GM21576 (cell line): ENCODE data around the gene ZNF771.
A peak's percentile ranks its signal among the peaks of the same experiment; 100 is the strongest.
"Not testable (repeated sequence)": the region's sequence is repeated elsewhere in the genome, so short reads cannot be mapped to it uniquely, and the experiment has no call there.

Experiments used
- ATAC-seq: cut with Tn5 transposase; IDR thresholded peaks from one replicate; pipeline ENCODE4 v1.9.1; 2021; ENCODE audit warnings: mild to moderate bottlenecking, moderate library complexity; ENCODE audit not compliant: unreplicated experiment

The ZNF771 gene

DNA sequence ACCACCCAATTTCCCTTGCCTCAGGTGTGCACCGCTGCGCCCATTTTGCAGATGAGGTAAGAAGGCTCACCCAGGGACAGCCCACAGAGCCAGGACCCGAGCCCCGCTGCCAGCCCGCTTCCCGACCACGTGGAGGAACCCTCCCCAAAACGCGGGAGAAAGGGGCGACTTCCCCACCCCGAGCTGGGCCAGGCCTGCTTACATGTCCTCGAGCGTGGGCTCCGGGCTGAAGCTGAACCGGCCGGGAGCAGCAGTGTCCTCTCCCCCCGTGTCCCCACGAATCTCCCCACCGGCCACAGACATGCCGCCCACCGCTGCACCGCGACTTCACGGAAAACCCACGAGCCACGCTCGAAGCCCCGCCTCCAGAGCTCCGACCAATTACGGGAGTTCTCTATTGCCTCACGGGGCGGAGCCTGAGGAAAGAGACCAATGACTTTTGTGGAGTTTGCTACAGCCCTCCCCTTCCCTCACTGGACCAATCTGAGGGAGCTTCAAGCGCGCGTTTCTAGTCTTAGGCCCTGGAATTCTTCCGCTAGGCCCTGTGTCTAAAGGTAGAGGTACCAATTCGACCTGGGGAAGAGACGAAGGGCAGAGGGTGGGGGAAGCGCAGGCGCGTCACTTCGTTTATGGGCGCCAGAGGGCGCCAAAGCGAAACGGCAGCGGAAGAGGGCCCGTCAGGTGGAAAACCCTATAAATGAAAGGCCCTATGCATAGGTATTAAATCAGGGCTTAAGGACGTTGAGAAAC, 22.4 kb downstream of the ZNF771 start, which contains the start of gene DCTPP1:
DCTPP1 (minus strand) TSS at position 353 of the 750 bp plus-strand sequence; CDS start at position 303, 50 bp downstream.
- ATAC-seq: peak; percentile 91

DNA sequence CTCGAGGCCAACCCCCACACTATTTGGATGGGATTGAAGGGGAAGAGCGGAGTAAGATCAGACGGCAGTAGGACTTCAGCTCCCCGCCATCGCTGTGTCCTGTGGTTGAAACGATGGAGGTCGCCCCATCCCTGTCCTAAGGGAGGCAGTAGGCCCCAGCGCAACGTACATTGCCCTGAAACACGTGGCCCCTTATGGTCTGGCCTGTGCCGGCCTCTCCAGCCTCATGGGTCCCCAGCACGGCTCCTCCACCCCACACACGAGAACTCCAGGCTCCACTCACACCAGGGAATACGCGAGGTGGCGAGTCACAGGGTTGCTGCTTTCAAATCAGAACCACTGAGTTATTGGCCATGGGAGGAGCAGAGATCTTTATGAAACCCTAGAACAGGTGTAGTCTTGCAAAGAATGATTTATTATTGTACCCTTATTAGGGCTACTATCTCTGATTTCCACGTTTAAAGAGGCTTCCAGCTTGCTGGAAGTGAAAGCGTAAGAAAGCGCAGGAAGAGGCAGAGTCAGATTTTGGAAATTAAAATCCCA, 23.1 kb downstream of the ZNF771 start:
- no peak for ATAC-seq

DNA sequence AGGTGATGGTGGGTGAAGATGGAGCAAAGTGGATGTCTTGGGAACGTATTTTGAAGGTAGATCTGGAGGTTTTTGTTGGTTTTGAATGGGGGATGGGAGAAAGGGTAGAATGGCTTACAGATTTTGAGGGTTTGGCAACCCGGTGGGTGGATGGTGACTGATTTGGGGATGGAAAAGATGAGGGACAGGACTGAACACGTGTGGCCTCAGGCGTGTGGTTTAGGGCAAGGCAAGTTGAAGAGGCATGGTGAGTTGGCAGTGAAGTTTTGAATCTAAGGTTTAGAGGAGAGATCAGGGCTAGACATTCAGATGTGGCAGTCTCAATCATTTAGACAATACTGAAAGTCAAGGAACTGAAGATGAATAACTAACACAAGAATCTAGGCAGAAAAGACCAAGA, 27.4 kb downstream of the ZNF771 start:
- no peak for ATAC-seq

DNA sequence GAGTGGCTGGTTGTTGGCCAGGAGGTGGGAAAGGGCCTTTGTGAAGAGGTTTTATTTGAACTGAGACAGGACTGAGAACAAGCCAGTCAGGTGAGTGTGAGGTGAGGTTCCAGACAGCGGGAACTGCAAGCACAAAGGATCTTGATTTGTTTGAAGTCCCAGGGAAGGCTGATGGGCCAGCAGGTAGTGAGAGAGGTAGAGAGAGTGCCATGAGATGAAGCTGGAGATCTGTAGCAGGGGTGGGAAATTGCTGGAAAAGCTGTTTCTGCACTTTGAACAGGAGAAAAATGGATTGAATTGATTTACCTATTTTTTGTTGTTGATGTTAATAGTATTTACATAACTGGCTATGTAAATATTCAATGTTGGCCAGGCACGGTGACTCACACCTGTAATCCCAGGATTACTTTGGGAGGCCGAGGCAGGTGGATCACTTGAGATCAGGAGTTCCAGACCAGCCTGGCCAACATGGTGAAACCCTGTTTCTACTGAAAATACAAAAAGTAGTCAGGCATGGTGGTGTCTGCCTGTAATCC, 30.2 kb downstream of the ZNF771 start:
- no peak for ATAC-seq

DNA sequence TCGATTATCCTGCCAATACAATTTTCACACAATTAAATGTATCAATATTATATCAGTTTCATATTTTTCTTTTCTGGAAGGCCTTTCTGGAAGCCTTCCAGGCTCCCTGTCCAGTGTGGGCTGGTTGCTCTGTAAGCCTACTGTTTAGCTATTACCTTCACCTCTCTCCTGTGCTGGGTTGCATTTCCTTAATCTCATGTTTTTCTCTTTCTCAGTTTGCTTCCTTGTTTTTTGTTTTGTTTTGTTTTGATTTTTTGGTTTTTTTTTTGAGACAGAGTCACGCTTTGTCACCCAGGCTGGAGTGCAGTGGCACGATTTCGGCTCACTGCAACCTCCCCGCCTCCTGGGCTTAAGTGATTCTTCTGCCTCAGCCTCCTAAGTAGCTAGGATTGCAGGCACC, 31.4 kb downstream of the ZNF771 start:
- ATAC-seq: no peak

DNA sequence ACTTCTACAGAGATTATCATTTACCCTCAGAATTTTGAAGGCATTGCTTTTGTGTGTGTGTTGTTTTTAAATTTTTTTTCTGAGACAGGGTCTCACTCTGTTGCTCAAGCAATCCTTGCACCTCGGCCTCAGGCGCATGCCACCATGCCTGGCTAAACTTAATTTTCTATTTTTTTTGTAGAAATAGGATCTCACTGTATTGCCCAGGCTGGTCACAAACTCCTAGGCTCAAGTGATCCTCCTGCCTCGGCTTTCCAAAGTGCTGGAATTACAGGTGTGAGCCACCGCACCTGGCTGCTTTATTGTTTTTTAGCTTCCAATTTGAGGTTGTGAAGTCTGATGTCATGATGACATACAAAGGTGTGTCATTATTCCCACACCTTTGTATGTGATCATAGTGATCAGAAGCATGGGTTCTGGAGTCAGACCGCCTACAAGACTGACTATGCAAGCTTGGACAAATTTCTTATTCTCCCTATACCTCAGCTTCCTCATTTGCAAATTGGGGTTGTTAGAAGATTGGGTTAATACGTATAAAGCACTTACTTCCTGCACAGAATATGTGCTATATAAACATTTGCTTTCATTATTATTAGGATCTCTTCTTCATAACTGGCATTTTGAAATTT, 32.4 kb downstream of the ZNF771 start:
- no peak for ATAC-seq

DNA sequence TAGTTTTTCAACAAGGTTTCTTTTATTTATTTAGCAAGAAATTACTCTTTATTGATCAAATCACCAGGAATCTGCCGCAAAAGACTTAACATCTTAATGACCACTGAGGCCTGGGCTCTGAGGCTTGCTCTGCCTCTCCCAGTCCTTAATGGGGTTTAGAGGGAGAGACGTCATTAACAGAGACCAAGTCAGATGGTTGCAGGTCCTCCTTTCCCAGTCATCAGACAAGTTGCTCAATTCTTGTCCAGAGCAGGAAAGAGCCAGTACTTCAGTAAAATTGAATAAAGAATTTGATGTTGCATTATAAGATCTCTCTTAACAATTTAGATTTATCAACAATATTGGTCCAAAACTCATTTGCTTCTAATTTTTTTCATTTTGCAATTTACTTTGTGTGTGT, 36.2 kb downstream of the ZNF771 start:
- no peak for ATAC-seq

DNA sequence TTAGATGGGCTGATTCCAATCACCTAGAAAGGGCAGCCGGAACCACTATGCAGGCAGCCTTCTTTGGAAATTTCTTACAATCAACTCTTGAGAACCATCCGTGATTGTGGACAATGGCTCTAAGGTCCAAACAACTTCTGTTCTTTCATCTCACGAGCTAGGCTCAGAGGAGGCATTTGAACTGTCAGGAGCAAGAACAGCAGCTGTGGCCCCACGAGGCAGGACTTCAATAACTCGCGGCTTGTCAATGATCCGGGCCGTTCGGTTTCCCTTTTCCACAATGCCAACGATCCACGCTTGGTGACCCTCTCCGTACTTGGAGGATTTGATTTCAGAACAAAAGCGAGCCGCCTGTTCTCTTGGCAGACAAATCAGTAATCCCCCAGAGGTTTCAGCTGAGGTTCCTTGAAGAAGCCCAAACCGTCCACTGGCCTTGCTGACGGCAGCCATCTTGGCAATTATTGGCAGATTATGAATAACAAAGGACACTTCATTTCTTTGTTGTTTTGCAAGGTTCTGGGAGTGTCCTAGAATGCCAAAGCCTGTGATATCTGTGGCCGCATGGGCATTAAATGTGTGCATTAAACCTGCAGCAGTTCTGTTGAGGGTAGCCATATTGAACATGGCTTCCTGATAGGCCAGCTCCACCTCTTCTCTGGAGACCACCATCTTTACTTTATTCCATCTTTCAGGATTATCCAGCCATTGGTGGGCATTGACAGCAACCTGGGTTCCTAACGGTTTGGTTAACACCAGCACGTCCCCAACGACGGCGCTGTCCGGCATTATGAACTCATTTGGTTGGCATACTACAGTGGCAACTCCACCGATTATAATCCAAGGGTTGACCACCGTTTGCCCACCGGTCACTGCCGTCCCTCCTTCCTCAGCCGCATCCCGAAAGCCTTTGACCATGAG, 37.1 kb downstream of the ZNF771 start:
- no peak for ATAC-seq

DNA sequence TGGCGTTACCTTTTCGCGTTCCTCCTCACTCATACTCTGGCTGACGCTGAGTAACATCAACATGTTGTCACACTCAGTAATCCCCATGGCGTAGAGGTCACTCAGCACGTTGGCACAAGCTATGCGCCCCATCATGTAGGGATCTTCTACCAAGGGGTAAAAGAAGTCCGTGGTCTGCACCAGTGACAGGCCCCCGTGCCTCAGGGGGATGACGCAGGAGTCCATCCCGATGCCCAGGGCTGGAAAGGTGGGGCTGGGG, 37.7 kb downstream of the ZNF771 start:
- ATAC-seq: no peak

DNA sequence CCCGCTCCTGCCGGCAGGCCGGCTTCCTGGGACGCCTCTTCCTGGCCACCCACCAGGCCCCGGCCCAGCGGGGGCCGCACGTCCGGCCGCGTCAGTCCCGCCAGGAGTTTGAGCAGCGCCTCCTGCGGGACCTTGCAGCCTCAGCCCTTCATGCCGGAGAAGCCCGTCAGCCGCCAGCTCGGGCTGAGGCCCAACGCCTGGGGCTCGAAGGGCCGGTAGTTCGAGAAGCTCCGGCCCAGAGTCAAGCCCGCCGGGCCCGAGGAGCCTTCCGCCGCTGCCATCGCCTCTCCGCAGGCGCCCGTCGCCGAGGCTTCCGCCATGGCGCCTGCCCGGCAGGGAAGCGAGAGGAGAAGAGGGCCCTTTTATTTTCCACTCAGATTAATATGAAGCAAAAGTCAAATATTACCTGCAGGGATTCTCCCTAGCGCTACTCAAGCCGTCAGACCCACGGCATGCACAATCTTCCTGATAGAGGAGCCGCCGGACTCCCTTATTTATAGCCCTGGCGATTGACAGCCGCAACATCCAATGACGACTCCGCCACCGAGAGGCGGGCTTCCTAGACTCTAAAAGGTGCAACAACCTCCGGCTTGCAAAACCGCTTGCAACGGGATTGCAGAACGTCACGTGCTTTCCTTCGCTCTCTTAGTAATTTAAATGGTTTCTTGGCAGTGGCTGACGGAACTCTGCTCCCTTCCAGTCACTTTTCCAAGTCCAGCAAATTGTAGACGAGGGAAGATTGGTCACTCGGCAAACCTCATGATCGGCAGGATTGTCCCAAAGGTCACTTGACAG, 38.2 kb downstream of the ZNF771 start, which contains the start of gene SEPHS2:
SEPHS2 (minus strand) TSS at position 467 of the 795 bp plus-strand sequence; CDS start at position 320, 147 bp downstream.
- ATAC-seq: peak; percentile 81

DNA sequence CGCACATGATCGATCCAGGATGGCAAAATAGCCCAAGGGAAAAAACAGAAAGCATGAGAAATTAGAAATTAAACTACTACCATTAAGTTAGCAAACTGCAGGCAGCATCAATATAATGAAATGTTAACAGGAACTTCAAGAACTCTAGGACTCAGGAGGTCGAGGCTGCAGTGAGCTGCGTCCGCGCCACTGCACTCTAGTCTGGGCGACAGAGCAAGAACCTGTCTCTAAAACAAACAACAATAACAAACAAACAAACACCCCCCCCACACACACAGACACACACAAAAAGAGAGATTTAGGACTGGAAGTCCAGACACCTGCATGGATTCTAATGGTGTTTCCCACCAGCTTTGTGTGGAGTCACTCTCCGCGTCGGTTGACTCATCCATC, 38.8 kb downstream of the ZNF771 start:
- no peak for ATAC-seq

DNA sequence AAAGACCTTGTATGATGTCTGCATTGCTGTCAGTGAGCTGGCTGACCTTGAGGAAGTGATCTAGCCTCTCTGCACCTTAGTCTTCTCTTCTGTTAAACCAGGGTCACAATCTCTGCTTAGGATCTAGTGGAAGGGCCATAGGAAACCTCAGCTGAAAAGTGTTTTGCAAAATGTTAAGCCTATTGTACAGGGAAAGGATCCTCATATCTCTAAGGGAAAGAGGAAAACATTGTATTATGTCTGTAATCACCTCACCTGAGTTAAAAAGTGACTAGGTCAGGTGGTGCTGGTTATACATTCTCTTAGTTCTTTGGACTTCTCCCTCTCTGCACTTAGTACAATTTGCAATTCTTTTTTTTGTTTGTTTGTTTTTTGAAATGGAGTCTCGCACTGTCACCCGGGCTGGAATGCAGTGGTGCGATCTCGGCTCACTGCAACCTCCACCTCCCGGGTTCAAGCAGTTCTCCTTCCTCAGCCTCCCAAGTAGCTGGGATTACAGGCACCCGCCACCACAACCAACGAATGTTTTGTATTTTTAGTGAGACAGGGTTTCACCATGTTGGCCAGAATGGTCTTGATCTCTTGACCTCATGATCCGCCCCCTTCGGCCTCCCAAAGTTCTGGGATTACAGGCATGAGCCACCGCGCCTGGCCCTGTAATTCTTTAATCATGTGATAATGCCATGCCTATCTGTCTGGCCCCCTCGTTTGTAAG, 40.3 kb downstream of the ZNF771 start:
- ATAC-seq: no peak

DNA sequence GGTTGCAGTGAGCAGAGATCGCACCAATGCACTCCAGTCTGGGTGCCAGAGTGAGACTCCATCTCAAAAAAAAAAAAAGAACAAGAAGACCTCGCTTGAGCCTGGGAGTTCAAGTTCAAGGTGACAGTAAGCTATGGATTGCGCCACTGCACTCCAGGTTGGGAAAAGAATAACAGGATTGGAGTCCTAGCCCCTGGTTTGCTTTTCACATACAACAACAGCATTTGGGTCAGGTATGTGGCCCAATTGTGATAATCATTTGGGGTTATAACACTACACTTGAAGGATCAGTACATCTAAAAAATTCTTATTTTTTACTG, 41.7 kb downstream of the ZNF771 start:
- no peak for ATAC-seq

DNA sequence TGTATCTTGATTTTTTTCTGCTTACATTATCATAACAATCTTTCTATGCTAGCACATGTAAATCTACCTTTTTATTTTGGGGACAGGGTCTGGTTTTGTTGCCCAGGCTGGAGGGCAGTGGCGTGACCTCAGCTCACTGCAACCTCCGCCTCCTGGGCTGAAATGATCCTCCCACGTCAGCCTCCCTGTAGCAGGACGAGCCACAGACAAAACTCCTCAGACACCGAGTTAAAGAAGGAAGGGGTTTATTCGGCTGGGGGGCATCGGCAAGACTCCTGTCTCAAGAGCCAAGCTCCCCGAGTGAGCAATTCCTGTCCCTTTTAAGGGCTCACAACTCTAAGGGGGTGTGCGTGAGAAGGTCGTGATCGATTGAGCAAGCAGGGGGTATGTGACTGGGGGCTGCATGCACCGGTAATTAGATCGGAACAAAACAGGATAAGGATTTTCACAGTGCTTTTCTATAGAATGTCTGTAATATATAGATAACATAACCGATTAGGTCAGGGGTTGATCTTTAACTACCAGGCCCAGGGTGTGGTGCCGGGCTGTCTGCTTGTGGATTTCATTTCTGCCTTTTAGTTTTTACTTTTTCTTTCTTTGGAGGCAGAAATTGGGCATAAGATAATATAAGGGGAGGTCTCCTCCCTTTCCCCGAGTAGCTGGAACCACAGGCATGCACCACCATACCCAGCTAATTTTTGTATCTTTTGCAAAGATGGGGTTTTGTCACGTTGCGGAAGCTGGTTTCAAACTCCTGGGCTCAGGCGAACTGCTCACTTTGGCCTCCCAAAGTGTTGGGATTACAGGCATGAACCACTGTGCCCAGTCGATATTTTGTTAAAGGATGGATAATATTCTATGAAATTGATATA, 45.5 kb downstream of the ZNF771 start:
- ATAC-seq: not testable (repeated sequence)

DNA sequence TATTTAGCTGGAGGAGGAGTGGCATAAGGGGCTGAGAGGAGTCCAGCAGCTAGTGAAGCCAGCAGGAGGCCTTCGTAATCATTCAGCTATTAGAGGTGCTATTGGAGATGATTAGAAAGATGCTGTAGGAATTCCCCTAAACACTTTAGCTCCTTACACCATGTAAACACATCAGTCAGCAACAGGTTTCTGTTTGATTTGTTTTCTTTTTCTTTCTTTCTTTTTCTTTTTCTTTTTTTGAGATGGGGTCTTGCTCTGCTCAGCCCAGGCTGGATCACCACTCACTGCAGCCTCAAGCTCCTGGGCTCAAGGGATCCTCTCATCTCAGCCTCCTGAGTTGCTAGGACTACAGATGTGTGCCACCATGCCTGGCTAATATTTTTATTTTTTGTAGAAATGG, 48.9 kb downstream of the ZNF771 start:
- ATAC-seq: no peak

DNA sequence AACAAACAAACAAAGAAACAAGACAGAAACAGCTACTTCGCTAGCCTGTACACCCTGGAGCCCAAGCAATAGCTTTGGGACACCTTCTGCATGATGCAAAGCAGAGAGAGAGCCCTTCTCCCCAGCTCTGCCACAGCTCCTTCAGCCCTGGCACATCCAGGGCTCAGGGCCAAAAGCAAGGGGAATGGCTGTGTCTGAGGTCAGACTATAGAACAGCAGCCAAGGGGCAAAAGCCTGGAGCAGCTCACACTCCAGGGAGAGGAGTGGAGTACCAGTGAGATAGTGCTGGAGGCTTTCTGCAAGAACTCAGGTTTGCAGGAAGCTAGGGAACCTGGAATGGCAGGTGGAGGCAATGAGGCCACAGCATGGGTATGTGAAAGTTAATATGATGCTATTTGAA, 49.9 kb downstream of the ZNF771 start:
- ATAC-seq: no peak

DNA sequence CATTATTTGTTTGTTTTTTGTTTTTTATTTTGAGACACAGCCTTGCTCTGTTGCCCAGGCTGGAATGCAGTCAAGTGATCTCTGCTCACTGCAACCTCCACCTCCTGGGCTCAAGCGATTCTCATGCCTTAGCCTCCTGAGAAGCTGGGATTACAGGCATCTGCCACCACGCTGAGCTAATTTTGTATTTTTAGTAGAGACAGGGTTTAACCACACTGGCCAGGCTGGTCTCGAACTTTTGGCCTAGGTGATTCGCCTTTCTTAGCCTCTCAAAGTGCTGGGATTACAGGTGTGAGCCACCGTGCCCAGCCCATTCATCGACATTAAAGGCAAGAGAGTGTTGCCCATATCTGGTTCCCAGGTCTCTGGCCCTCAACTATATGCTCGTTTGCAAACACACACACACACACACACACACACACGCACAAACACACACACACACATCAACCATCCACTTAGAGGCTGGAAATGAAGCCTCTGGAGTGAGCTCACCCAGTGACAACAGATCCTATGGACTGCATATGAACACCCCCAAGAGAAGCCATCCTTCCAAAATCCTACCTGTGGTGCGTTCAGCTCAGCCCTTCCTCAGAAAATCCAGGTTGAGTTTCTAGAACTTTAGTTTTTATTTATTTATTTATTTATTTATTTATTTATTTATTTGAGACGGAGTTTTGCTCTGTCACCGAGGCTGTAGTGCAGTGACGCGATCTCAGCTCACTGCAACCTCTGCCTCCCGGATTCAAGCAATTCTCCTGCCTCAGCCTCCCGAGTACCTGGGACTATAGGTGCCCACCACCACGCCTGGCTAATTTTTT, 50.5 kb downstream of the ZNF771 start:
- no peak for ATAC-seq
